Memory B cell (primary cell): Measurements from ENCODE around the gene COPS3.
"Not testable (repeated sequence)": the region's sequence is repeated elsewhere in the genome, so short reads cannot be mapped to it uniquely, and the experiment has no call there.

Source experiments
- ATAC-seq: fragments of 150-1000 bp; cut with Tn5 transposase; 2 replicates; pipeline ENCODE4 v1.10.0; 2021; ENCODE audit warnings: low read depth, mild to moderate bottlenecking, moderate library complexity
- DNase-seq, 2 donors: peaks; one replicate each; pipeline ENCODE4 v3.0.0; 2022; ENCODE audit warnings: low spot score in 2 of 2
- H3K27ac Mint-ChIP-seq: one replicate; pipeline ENCODE4 v1.8.0; 2022; ENCODE audit warnings: mild to moderate bottlenecking, moderate library complexity, mixed read lengths
- H3K27me3 Mint-ChIP-seq: one replicate; pipeline ENCODE4 v1.8.0; 2022; ENCODE audit warnings: mixed read lengths
- H3K36me3 Mint-ChIP-seq: one replicate; pipeline ENCODE4 v1.8.0; 2022; ENCODE audit warnings: mild to moderate bottlenecking, mixed read lengths
- H3K4me1 Mint-ChIP-seq: one replicate; pipeline ENCODE4 v1.8.0; 2022; ENCODE audit warnings: mixed read lengths
- H3K4me3 Mint-ChIP-seq: one replicate; pipeline ENCODE4 v1.8.0; 2022; ENCODE audit warnings: mild to moderate bottlenecking, moderate library complexity, mixed read lengths
- H3K9me3 Mint-ChIP-seq: one replicate; pipeline ENCODE4 v1.8.0; 2022; ENCODE audit warnings: mixed read lengths

The COPS3 gene

DNA sequence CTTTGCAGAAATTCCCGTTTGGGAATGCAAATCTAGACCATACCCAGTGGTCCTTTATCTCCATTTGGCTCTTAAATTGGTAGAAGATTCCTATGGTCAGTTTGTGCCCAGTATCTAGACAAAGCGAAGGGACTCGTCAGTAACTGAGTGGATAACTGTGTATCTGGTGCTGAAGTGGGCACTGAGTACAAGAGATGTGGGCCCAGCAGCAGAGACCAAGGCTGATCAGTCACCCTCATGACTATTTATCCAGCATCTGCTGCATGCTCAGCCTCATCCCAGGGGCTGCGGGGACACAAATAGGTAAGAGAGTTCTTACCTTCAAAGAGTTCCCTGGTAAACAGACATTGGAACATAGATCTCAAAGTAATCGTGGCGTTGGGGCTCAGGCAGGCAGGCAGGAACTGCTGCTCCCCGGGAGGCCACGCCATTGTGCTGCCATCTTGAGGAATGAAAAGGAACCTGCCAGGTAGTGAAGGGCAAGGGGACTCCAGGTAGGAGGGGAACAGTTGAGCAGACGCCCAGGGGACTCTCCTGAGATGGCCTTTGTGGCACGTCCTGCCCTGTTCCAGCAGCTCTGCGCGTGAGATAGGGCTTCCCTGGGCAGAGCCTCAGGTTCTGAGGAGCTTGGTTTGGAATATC is 32.4 kb upstream of the COPS3 start:
- H3K4me1 Mint-ChIP-seq, result peaks cover 5% of the 10 kb centered on the region
- no peak overlapping the region for H3K27ac Mint-ChIP-seq
- DNase-seq (peak; percentile 59 to 72), ATAC-seq (peak; percentile 100)
- no peak overlapping the region for H3K4me3 Mint-ChIP-seq
- no peaks in the 10 kb centered on the region for H3K36me3 Mint-ChIP-seq
- no peaks in the 10 kb centered on the region for H3K27me3 Mint-ChIP-seq
- no peaks in the 10 kb centered on the region for H3K9me3 Mint-ChIP-seq

DNA sequence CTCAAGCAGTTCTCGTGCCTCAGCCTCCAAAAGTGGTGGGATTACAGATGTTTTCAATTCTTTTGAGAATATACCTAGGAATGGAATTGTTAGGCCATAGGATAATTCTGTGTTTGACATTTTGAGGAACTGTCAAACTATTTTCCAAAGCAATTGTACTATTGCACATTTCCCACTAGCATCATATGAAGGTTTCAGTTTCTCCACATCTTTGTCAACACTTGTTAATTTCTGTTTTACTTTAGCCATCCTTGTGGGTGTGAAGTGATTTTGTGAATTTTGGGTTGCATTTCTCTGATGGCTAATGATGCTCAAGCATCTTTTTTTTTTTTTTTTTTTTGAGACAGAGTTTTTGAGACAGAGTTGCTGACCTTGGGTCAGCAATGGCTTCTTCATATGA is 28.3 kb upstream of the COPS3 start:
- Mint-ChIP-seq H3K9me3 (no peaks in the 10 kb centered on the region), H3K4me3 (no peak overlapping the region), H3K27ac (no peak overlapping the region), H3K27me3 (no peaks in the 10 kb centered on the region), H3K4me1 (peaks cover 8% of the 10 kb centered on the region), H3K36me3 (no peaks in the 10 kb centered on the region)
- no peak for DNase-seq
- no peak for ATAC-seq

DNA sequence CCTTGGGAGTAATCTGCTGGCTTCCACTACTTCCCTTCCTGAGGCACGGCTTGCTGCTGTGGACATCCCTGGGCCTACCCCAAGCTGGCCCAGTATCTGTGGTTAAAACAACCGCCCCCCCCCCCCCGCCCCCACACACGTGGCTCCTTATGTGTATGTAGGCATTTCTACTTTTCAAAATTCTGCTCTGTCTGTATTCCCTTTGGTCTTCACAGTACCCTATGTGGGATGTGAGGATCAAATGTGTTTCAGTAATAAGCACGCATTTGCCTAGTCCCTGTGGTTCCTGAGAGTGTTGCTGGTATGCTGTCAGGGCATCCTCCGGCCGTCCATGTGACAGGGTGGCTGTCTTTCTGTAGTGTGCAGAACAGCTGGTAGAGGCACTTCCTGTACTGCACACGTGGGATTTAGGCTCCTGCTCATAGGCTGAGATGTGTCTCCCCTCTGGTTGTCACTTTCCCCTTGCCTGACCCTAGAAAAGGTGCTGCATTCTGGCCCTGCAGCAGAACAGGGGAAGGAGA is 24.3 kb upstream of the COPS3 start:
- DNase-seq, result peak in 1 of 2 donors; percentile 26

DNA sequence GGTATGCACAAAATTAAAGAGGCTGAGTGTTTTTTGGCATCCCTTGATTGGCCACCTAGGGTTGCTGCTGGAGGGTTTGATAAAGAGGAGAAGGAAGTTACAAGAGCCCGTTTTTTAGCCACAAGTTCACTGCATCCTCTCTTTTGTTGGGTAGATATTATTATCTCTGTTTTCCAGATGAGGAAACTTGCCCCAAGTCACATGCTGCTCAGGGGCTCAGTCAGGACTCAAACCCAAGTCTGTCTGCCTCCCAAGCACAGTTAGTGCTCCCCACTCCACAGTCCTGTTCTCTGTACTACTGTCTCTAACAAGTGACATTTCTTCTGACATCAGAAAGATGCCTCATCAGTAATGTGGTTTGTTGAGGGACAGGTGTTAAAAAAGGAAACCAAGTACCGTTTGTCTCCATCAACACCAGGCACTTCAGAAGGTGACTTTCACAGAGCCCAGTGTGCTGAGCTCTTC is 23.5 kb upstream of the COPS3 start:
- DNase-seq (no peak), ATAC-seq (no peak)
- Mint-ChIP-seq H3K4me1 (peaks cover 8% of the 10 kb centered on the region), H3K9me3 (no peaks in the 10 kb centered on the region), H3K36me3 (no peaks in the 10 kb centered on the region), H3K27ac (no peak overlapping the region), H3K4me3 (peak overlapping the region; percentile 48), H3K27me3 (no peaks in the 10 kb centered on the region)

More for the DNA sequence above, 24.3 kb upstream of the COPS3 start:
- peak; percentile 76 for ATAC-seq
- Mint-ChIP-seq H3K4me1 (peaks cover 8% of the 10 kb centered on the region), H3K27me3 (no peaks in the 10 kb centered on the region), H3K27ac (no peak overlapping the region), H3K36me3 (no peaks in the 10 kb centered on the region), H3K9me3 (no peaks in the 10 kb centered on the region), H3K4me3 (peak overlapping the region; percentile 64)

DNA sequence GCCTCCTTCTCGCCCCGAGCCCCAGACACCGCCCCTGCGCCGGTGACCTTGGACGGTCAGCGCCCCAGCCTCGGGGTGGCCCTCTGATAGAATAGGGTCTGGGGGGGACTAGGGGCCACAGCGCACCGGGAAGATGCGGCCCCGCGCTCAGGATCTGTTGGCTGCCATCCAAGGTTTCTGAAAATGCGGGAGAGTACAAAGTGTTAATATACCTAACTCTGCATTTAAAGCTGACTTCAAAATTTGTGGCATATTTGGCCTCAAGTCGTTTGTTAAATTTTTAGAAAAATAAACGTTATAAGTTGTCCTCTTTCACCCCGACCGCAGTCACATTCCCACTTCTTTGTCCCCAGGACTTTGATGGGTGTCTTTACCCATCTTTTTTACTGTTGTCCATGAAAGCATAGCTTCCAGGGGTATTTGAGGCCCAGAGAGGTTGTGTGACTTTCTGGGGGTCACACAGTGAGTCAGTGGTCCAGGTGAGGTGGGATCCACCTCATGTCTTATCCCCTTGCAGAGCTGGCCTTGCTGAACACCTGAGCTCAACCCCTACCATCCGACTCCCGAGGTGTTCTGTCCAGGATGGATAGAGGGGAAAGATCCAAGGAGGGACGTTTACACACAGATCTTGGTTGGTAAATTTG is 22.9 kb upstream of the COPS3 start:
- ATAC-seq (no peak), DNase-seq (no peak)
- Mint-ChIP-seq H3K27ac (no peak overlapping the region), H3K9me3 (no peaks in the 10 kb centered on the region), H3K27me3 (no peaks in the 10 kb centered on the region), H3K4me3 (peak overlapping the region; percentile 71), H3K36me3 (no peaks in the 10 kb centered on the region), H3K4me1 (peaks cover 8% of the 10 kb centered on the region)

DNA sequence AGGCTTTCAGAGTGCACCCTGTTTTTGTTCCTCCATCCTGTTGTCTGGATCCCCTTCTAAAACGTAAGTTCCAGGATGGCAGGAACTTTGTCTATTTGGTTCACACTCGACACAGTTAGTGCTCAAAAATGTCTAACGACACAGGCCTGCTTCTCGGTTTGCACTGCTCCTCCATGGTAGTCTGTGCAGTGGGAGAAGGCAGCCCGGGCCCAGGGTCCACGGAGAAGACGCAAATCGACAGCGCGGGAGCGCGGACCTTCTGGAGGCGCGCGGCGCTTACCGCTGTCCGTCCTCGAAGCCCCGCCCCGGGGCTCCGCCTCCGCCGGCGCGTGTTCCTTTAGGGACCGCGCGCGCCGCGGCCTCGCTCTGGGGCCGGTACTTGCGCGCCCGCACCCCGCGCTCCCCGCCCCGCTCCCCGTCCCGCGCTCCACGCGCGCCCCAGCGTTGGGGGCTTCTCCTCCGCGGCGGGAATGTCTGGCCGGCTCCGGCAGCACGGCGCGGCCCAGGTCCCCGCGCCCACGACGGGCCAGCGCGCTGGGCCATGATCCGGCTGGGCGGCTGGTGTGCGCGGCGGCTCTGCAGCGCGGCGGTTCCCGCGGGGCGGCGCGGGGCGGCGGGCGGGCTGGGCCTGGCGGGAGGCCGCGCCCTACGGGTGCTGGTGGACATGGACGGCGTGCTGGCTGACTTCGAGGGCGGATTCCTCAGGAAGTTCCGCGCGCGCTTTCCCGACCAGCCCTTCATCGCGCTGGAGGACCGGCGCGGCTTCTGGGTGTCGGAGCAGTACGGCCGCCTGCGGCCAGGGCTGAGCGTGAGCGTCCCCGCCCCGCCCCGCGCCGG is 22.2 kb upstream of the COPS3 start, which contains the start of gene NT5M:
Gene NT5M (plus strand): TSS at position 364 of the 837 bp plus-strand sequence. CDS start 178 bp downstream, at position 542.
- H3K36me3 Mint-ChIP-seq, result no peaks in the 10 kb centered on the region
- H3K4me1 Mint-ChIP-seq, result peaks cover 12% of the 10 kb centered on the region
- H3K9me3 Mint-ChIP-seq, result no peaks in the 10 kb centered on the region
- peak; percentile 33 to 57 for DNase-seq
- ATAC-seq, result peak; percentile 65
- peak within 1 kb of the TSS; percentile 89 for H3K4me3 Mint-ChIP-seq
- H3K27me3 Mint-ChIP-seq, result no peaks in the 10 kb centered on the region
- H3K27ac Mint-ChIP-seq, result peak within 1 kb of the TSS; percentile 28

DNA sequence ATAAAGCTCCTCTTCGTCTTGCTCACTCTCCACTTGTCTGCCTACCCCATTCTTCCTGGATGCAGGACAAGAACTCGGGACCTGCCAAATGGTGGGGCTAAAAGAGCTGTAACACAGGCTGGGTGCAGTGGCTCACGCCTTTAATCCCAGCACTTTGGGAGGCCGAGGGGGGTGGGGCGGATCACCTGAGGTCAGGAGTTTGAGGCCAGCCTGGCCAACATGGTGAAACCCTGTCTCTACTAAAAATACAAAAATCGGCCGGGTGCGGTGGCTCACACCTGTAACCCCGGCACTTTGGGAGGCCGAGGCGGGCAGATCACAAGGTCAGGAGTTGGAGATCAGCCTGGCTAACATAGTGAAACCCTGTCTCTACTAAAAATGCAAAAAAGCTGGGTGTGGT is 20.6 kb upstream of the COPS3 start:
- H3K27ac Mint-ChIP-seq, DNase-seq, H3K36me3 Mint-ChIP-seq, H3K27me3 Mint-ChIP-seq, H3K4me3 Mint-ChIP-seq, ATAC-seq, H3K9me3 Mint-ChIP-seq: not testable (repeated sequence)
- peaks cover 14% of the 10 kb centered on the region for H3K4me1 Mint-ChIP-seq

DNA sequence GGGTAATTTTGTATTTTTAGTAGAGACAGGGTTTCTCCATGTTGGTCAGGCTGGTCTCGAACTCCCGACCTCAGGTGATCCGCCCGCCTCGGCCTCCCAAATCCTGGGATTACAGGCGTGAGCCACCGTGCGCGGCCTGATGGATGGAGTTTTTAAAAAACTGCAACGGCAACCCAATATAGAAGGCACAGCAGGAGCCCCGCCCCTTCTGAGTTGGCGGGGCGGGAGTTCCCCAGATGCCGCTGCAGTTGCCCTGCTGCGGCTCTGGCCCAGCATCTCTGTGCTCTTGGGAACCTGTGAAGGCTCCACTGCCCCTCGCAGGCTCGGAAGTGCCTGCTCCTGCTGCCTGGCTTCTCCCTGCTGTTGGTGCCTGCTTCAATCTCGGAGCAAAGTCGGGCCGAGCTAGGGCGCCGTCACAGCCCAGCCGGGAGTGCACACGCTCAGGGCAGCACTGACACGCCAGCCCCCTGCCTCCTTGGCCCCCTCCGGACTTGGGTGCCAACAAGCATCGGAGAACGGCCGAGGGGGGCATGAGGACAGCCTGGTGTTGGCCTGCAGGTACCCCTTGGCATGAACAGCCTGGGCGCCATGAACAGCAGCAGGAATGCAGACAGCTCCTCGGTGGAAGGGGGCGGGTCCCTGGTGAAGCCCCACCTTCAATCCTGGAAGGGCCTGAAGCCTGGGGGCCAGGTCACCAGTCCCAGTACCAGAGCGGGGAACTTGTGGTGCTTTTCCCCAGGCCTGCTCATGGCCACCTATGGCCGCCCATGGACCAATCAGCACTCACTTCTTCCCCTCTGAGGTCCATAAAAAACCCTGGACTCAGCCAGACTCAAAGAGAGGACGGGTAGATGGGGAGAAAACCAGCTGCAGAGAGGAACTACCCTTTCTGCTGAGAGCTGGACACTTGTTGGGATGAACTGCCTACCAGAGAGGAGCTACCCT is 19.9 kb upstream of the COPS3 start:
- peaks cover 2% of the 10 kb centered on the region for H3K27me3 Mint-ChIP-seq
- no peaks in the 10 kb centered on the region for H3K36me3 Mint-ChIP-seq
- peaks cover 14% of the 10 kb centered on the region for H3K4me1 Mint-ChIP-seq
- ATAC-seq, result peak; percentile 72
- peak; percentile 44 to 50 for DNase-seq
- H3K27ac Mint-ChIP-seq, result no peak overlapping the region
- H3K9me3 Mint-ChIP-seq, result no peaks in the 10 kb centered on the region
- H3K4me3 Mint-ChIP-seq, result peak overlapping the region; percentile 72

DNA sequence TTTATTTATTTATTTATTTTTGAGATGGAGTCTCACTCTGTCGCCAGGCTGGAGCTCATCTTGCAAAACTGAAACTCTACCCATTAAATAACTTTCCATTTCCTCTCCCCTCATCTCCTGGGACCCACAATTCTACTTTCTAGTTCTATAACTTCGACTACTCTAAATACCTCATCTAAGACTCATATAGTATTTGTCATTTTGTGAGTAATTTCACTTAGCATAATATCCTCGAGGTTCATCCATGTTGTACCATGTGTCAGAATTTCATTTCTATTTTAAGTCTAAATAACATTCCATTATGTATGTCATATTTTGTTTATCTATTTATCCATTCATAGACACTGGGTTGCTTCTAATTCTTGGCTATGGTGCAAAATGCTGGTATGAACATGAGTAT is 17.1 kb upstream of the COPS3 start:
- no peak for ATAC-seq
- Mint-ChIP-seq H3K27ac (no peak overlapping the region), H3K4me1 (peaks cover 9% of the 10 kb centered on the region), H3K36me3 (no peaks in the 10 kb centered on the region), H3K4me3 (no peak overlapping the region), H3K27me3 (peaks cover 2% of the 10 kb centered on the region), H3K9me3 (no peaks in the 10 kb centered on the region)
- DNase-seq, result no peak

DNA sequence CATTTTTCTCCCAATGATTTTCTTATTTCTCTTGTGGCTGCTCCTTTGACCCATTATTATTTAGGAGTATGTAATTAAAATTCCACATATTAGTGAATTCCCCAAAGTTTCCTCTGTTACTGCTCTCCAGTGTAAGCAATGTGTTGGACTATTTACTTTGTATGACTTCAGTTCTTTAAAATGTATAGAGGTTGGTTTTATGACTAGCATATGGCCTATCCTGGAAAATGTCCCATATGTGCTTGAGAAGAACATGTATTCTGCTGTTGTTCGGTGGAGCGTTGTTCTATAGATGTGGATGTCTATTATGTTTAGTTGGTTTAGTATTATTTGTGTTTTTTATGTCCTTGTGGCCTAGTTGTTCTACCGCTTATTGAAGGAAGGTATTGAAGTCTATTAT is 16.2 kb upstream of the COPS3 start:
- Mint-ChIP-seq H3K9me3 (no peaks in the 10 kb centered on the region), H3K4me1 (peaks cover 6% of the 10 kb centered on the region), H3K27me3 (peaks cover 2% of the 10 kb centered on the region), H3K27ac (no peak overlapping the region), H3K36me3 (no peaks in the 10 kb centered on the region), H3K4me3 (no peak overlapping the region)
- ATAC-seq (no peak), DNase-seq (no peak)

DNA sequence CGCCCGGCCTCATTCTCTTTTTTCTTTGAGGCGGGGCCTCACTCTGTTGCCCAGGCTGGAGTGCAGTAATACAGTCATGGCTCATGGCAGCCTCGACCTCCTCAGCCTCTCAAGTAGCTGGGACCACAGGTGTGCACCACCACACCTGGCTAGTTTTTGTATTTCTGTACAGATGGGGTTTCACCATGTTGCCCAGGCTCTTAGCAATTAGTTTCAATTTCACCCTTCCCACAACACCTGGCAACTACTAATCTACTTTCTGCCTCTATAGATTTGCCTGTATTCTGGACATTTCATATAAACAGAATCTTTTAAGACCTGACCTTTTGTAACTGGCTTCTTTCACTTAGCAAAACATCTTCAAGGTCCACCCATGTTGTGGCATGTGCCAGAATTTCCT is 14.1 kb upstream of the COPS3 start:
- DNase-seq (no peak), ATAC-seq (no peak)
- H3K36me3 Mint-ChIP-seq, result no peaks in the 10 kb centered on the region
- H3K4me1 Mint-ChIP-seq, result peaks cover 6% of the 10 kb centered on the region
- H3K9me3 Mint-ChIP-seq, result no peaks in the 10 kb centered on the region
- no peak overlapping the region for H3K27ac Mint-ChIP-seq
- H3K27me3 Mint-ChIP-seq, result peaks cover 2% of the 10 kb centered on the region
- no peak overlapping the region for H3K4me3 Mint-ChIP-seq

DNA sequence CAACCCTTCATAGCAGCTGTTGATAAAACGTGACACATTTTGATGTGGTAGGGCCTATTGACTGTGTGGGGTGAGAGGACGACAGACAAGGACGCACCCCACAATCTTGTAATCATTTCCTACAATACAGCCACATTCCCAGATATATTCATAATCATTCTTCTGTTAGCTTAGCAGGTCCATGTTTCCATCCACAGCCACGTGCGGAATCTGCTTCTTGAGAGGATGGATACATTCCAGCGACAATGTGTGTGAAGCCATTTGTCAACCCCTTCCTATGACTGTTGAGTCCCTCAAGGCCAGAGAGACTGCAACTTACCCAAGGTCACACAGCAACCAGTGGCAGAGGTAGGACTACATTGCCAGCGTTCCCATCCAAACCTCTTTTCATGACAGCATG is 8.7 kb upstream of the COPS3 start:
- no peaks in the 10 kb centered on the region for H3K9me3 Mint-ChIP-seq
- no peaks in the 10 kb centered on the region for H3K4me1 Mint-ChIP-seq
- H3K4me3 Mint-ChIP-seq, result no peak overlapping the region
- no peaks in the 10 kb centered on the region for H3K27me3 Mint-ChIP-seq
- no peak for DNase-seq
- no peak for ATAC-seq
- no peaks in the 10 kb centered on the region for H3K36me3 Mint-ChIP-seq
- H3K27ac Mint-ChIP-seq, result no peak overlapping the region

DNA sequence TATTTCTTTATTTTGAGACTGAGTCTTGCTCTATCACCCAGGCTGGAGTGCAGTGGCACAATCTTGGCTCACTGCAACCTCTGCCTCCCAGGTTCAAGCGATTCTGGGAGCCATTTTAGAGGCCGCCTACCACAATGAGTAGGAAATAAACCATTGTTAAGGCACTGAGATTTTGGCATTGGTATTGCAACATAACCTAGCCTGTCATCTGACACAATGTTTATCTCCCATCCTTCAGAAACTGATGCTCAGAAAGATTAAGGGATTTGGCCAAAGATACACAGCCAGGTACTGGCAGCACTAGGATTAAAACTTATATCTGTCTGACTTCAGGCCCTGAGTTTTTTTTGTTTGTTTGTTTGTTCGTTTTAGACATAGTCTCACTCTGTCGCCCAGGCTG is 8.0 kb upstream of the COPS3 start:
- Mint-ChIP-seq H3K4me3 (no peak overlapping the region), H3K27ac (no peak overlapping the region), H3K27me3 (no peaks in the 10 kb centered on the region), H3K9me3 (no peaks in the 10 kb centered on the region), H3K4me1 (no peaks in the 10 kb centered on the region), H3K36me3 (no peaks in the 10 kb centered on the region)
- DNase-seq (no peak), ATAC-seq (no peak)
